Osteocyte (in vitro differentiated cells): Measurements from ENCODE around the gene TAC4. TPM values are rescaled to one million over a fixed set of nuclear protein-coding genes. Genes with fewer than 3 reads are reported as not detected.

Experiments
- DNase-seq: peaks from one replicate; pipeline ENCODE4 v3.0.0; 2021; ENCODE audit warnings: mixed read lengths; ENCODE audit not compliant: unreplicated experiment; ENCODE audit errors: extremely low spot score
- H3K27ac Mint-ChIP-seq: one replicate; pipeline ENCODE4 v1.8.0; 2021; ENCODE audit warnings: mild to moderate bottlenecking, mixed read lengths; ENCODE audit not compliant: unreplicated experiment
- H3K27me3 Mint-ChIP-seq: one replicate; pipeline ENCODE4 v1.8.0; 2021; ENCODE audit warnings: mixed read lengths; ENCODE audit not compliant: unreplicated experiment
- H3K36me3 Mint-ChIP-seq: one replicate; pipeline ENCODE4 v1.8.0; 2021; ENCODE audit warnings: mixed read lengths; ENCODE audit not compliant: unreplicated experiment
- H3K4me1 Mint-ChIP-seq: one replicate; pipeline ENCODE4 v1.8.0; 2021; ENCODE audit warnings: mixed read lengths; ENCODE audit not compliant: unreplicated experiment
- H3K4me3 Mint-ChIP-seq: one replicate; pipeline ENCODE4 v1.8.0; 2021; ENCODE audit warnings: mild to moderate bottlenecking, moderate library complexity, mixed read lengths; ENCODE audit not compliant: unreplicated experiment
- H3K9me3 Mint-ChIP-seq: one replicate; pipeline ENCODE4 v1.8.0; 2021; ENCODE audit warnings: mixed read lengths; ENCODE audit not compliant: unreplicated experiment
- total RNA-seq: library from RNA; stranded (reverse); gene quantifications from 2 replicates; pipeline ENCODE4 v1.2.1, GENCODE V29; 2021
- TF ChIP-seq, protein P1 (sequence below): fragments of 200-600 bp; sonication (generic); IDR thresholded peaks from 2 replicates; pipeline ENCODE4 v1.5.0; 2021; ENCODE audit warnings: antibody characterized with exemption, mild to moderate bottlenecking, moderate library complexity

TAC4 gene
- total RNA-seq, 1 donor from 2014 or later: not detected

DNA sequence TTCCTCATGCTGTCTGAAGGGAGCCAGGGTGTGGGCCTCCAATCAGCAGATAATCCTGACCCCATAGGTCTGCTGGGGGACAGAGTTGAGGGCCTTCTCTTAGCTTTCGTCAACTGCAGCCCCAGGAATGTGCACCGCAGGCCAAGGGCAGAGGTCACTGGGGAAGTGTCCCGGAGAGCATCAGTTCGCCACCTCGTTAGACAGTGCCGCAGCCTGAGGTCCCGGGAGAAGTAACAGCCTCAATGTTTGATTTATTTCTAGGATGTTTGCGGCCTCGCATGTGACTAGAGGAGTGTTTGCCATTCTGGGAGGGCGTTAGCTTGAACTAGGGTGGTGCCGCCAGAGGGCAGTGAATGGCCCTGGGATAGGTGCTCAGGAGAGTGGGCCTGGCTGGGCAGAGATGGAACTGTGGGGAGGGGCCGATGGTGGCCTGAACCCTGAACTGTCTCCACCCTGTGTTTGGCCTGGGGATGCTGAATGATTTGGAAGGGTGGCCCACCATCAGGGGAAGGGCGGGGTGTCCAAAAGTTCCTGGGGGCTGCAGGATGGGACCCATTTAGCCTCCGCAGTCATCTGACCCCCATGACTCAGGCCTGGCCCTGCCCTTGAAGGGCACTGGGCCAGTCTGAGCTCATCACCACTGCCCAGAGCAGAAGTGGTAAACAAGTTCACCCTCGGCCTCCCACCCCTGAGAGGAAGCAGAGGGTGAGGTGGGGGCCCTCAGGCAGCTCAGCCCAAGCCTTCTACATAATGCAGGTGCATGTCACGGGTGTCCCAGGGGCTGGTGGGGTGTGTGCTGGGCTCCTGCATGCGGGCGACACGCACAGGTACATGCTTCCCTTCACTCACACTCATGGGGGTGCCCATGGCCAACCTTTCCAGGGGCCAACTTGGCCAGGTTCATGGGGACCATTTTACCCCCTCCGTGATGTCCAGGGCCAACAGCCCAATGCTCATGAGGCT lies 12.4 kb upstream of the TAC4 start:
- H3K9me3 Mint-ChIP-seq: no peaks in the 10 kb centered on the region
- no peak for DNase-seq
- H3K4me3 Mint-ChIP-seq: no peak overlapping the region
- peaks cover 31% of the 10 kb centered on the region for H3K27me3 Mint-ChIP-seq
- TF ChIP-seq, protein P1, sequence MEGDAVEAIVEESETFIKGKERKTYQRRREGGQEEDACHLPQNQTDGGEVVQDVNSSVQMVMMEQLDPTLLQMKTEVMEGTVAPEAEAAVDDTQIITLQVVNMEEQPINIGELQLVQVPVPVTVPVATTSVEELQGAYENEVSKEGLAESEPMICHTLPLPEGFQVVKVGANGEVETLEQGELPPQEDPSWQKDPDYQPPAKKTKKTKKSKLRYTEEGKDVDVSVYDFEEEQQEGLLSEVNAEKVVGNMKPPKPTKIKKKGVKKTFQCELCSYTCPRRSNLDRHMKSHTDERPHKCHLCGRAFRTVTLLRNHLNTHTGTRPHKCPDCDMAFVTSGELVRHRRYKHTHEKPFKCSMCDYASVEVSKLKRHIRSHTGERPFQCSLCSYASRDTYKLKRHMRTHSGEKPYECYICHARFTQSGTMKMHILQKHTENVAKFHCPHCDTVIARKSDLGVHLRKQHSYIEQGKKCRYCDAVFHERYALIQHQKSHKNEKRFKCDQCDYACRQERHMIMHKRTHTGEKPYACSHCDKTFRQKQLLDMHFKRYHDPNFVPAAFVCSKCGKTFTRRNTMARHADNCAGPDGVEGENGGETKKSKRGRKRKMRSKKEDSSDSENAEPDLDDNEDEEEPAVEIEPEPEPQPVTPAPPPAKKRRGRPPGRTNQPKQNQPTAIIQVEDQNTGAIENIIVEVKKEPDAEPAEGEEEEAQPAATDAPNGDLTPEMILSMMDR: no peak
- no peaks in the 10 kb centered on the region for H3K4me1 Mint-ChIP-seq
- no peak overlapping the region for H3K27ac Mint-ChIP-seq
- no peaks in the 10 kb centered on the region for H3K36me3 Mint-ChIP-seq

DNA sequence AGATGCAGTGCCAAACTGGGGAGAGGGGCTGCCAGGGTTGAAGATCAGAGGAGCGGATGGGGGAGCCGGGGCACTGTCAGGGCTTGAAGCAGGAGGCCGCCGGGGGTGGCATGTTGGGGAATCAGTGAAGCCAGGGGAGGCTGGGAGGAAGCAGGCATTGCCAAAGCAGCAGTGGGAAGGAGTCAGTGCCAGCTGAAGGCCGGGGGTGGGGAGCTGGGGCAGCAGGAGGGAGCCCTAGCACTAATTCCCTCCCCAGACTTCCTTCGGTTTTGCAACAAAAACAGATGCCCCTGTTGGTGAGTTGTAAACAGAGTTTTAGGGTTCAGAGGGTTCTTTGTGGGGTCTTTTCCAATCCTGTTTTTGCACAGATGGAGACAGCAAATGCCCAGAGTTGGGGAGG lies 10.9 kb upstream of the TAC4 start:
- TF ChIP-seq, protein P1: no peak
- Mint-ChIP-seq H3K4me1 (no peaks in the 10 kb centered on the region), H3K36me3 (no peaks in the 10 kb centered on the region), H3K9me3 (no peaks in the 10 kb centered on the region), H3K27ac (no peak overlapping the region), H3K27me3 (peaks cover 40% of the 10 kb centered on the region), H3K4me3 (no peak overlapping the region)
- DNase-seq: no peak

DNA sequence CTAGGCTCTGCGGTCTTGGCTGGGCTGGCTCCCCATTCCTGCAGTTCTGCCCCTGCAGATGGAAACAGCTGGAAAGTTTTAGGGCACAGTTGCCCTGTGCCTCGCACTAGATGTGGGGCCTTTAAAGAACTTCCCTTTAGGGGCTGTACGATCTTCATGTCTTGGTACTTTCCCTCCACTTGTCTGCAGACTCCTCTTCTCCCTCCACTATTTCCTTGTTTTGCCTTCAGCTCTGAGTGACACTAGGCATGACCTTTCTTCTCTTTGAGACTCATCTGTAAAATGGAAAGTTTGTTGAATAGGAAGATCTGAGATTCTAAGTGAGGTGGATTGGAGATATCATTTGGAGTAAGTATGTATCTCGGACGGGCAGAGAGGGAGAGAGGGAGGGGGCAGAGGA lies 6.3 kb upstream of the TAC4 start:
- Mint-ChIP-seq H3K4me3 (no peak overlapping the region), H3K9me3 (no peaks in the 10 kb centered on the region), H3K27ac (no peak overlapping the region), H3K36me3 (no peaks in the 10 kb centered on the region), H3K4me1 (peaks cover 8% of the 10 kb centered on the region), H3K27me3 (peaks cover 32% of the 10 kb centered on the region)
- DNase-seq: no peak
- TF ChIP-seq, protein P1: no peak

DNA sequence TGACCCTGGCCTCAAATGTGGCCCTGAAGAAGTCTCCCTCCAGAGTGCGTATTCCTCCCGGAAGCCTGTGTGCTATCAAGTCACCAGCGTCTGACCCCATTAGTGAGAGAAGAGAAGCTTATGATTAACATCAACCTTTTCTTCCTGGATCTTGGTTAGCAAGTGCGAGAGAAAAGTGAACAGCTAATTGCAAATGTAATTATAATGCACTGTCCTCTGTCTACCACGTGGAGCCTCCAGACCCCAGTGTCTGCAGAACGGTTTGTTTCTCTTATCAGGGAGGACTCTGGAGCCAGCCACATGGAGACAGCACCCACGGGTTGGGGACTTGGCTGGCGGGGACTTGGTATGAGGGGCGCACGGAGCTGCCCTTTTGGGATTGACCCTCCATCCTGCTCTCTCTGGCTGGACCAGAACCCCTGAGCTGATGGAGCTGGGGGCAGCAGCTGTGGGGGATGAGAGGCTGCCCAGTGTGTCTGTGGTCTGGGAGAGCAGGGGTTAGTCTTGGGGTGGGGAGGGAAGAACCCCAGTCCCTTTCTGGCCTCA lies 5.7 kb upstream of the TAC4 start:
- Mint-ChIP-seq H3K36me3 (no peaks in the 10 kb centered on the region), H3K9me3 (no peaks in the 10 kb centered on the region), H3K27me3 (peaks cover 30% of the 10 kb centered on the region), H3K4me3 (no peak overlapping the region), H3K4me1 (peaks cover 8% of the 10 kb centered on the region), H3K27ac (no peak overlapping the region)
- TF ChIP-seq, protein P1: no peak
- DNase-seq: no peak
